Epithelial cell of prostate (primary cell): ENCODE data around the gene CYB5R4.

Experiments
- DNase-seq: peaks from one replicate; pipeline ENCODE4 v3.0.0-alpha.2; 2011; ENCODE audit warnings: low read depth, low spot score
- H3K27ac ChIP-seq: fragments of 450-650 bp; 2 replicates; pipeline ENCODE4 v1.5.1; 2017; ENCODE audit warnings: mild to moderate bottlenecking

Gene CYB5R4

GRCh38 chr6:83859410-83860358 is at the start of gene CYB5R4:
TSS of gene CYB5R4 (plus strand) at chr6:83859689. CDS start at chr6:83859783, 94 bp downstream.
- peak within 1 kb of the TSS; percentile 48 for H3K27ac ChIP-seq
- DNase-seq = peak; percentile 73

GRCh38 chr6:83812595-83812994 is 46.9 kb upstream of the CYB5R4 start:
- no peak overlapping the region for H3K27ac ChIP-seq

GRCh38 chr6:83815631-83816272 is 43.7 kb upstream of the CYB5R4 start:
- no peak for DNase-seq
- no peak overlapping the region for H3K27ac ChIP-seq

More at GRCh38 chr6:83812595-83812994, 46.9 kb upstream of the CYB5R4 start:
- no peak for DNase-seq

- no peak for DNase-seq
- no peak overlapping the region for H3K27ac ChIP-seq
These were observed 36.8 kb upstream of the CYB5R4 start for GRCh38 chr6:83822629-83823169.

GRCh38 chr6:83824388-83824801 is 35.1 kb upstream of the CYB5R4 start:
- peak; percentile 81 for DNase-seq
- no peak overlapping the region for H3K27ac ChIP-seq

- DNase-seq = no peak
- H3K27ac ChIP-seq = no peak overlapping the region
These were observed 34.7 kb upstream of the CYB5R4 start for GRCh38 chr6:83824831-83825230.

GRCh38 chr6:83827050-83827449 is 32.4 kb upstream of the CYB5R4 start:
- no peak overlapping the region for H3K27ac ChIP-seq
- DNase-seq = no peak

- peak; percentile 45 for DNase-seq
- no peak overlapping the region for H3K27ac ChIP-seq
These were observed 20.8 kb upstream of the CYB5R4 start for GRCh38 chr6:83838727-83839126.

- DNase-seq = no peak
- H3K27ac ChIP-seq = no peak overlapping the region
These were observed 15.3 kb upstream of the CYB5R4 start for GRCh38 chr6:83844170-83844569.

GRCh38 chr6:83846291-83846690 is 13.2 kb upstream of the CYB5R4 start:
- DNase-seq = no peak
- H3K27ac ChIP-seq = no peak overlapping the region

- no peak overlapping the region for H3K27ac ChIP-seq
- DNase-seq = no peak
These were observed 12.3 kb upstream of the CYB5R4 start for GRCh38 chr6:83847179-83847578.

- H3K27ac ChIP-seq = no peak overlapping the region
- DNase-seq = no peak
These were observed 10.4 kb upstream of the CYB5R4 start for GRCh38 chr6:83849127-83849526.

GRCh38 chr6:83849610-83850009 is 9.9 kb upstream of the CYB5R4 start:
- H3K27ac ChIP-seq = no peak overlapping the region
- no peak for DNase-seq

- DNase-seq = no peak
- H3K27ac ChIP-seq = no peak overlapping the region
These were observed 6.8 kb upstream of the CYB5R4 start for GRCh38 chr6:83852528-83853177.

GRCh38 chr6:83853178-83854000 is 6.1 kb upstream of the CYB5R4 start, which contains the start of gene RIPPLY2:
TSS of gene RIPPLY2 (plus strand) at chr6:83853360. CDS start at chr6:83853417, 57 bp downstream.
- no peak within 1 kb of the TSS for H3K27ac ChIP-seq

GRCh38 chr6:83854001-83854501 is 5.4 kb upstream of the CYB5R4 start:
- DNase-seq = no peak
- H3K27ac ChIP-seq = no peak overlapping the region

More at GRCh38 chr6:83853178-83854000, 6.1 kb upstream of the CYB5R4 start, which contains the start of gene RIPPLY2:
- no peak for DNase-seq

GRCh38 chr6:83854766-83855165 is 4.7 kb upstream of the CYB5R4 start:
- no peak overlapping the region for H3K27ac ChIP-seq
- no peak for DNase-seq

GRCh38 chr6:83860359-83860755 is 868 bp downstream of the CYB5R4 start:
- no peak for DNase-seq
- H3K27ac ChIP-seq = no peak overlapping the region

GRCh38 chr6:83860782-83861495 is 1.4 kb downstream of the CYB5R4 start:
- no peak for DNase-seq

More at GRCh38 chr6:83860782-83861495, 1.4 kb downstream of the CYB5R4 start:
- no peak overlapping the region for H3K27ac ChIP-seq
